HepG2 (cell line): ENCODE measurements around the gene TMEM185B. TPM values are rescaled to one million over a fixed set of nuclear protein-coding genes. Genes with fewer than 3 reads are reported as not detected.

Source experiments
- ELF1 ChIP-seq: sonication (generic); formaldehyde crosslinking; IDR thresholded peaks from 2 replicates; pipeline ENCODE4 v1.4.0; 2020; ENCODE audit warnings: missing genetic modification reagents
- HNRNPLL ChIP-seq: fragments of 200-400 bp; formaldehyde crosslinking; IDR thresholded peaks from 2 replicates; pipeline ENCODE4 v1.6.1; 2017; ENCODE audit warnings: mild to moderate bottlenecking, low read depth, low read length; ENCODE audit not compliant: poor library complexity, severe bottlenecking
- HOXA3 ChIP-seq: sonication (generic); formaldehyde crosslinking; IDR thresholded peaks from 2 replicates; pipeline ENCODE4 v1.5.0; 2020; ENCODE audit warnings: missing genetic modification reagents
- MAF1 ChIP-seq: sonication (generic); formaldehyde crosslinking; IDR thresholded peaks from 2 replicates; pipeline ENCODE4 v1.5.0; 2020; ENCODE audit warnings: missing genetic modification reagents, borderline replicate concordance
- MED1 ChIP-seq: sonication (generic); formaldehyde crosslinking; IDR thresholded peaks from 2 replicates; pipeline ENCODE4 v1.4.0; 2020; ENCODE audit warnings: missing genetic modification reagents
- MIER3 ChIP-seq: IDR thresholded peaks from 2 replicates; pipeline ENCODE4 v1.6.1; 2016; ENCODE audit warnings: missing compliant biosample characterization, borderline replicate concordance
- NRL ChIP-seq: sonication (generic); formaldehyde crosslinking; IDR thresholded peaks from 2 replicates; pipeline ENCODE4 v1.5.0; 2020; ENCODE audit warnings: missing genetic modification reagents, mild to moderate bottlenecking, moderate library complexity, borderline replicate concordance
- RFX1 ChIP-seq: fragments of 450-650 bp; IDR thresholded peaks from 2 replicates; pipeline ENCODE4 v1.6.1; 2017
- SALL1 ChIP-seq: sonication (generic); formaldehyde crosslinking; IDR thresholded peaks from 2 replicates; pipeline ENCODE4 v1.8.0; 2022; ENCODE audit warnings: mild to moderate bottlenecking, missing genetic modification reagents
- SRY ChIP-seq: sonication (generic); formaldehyde crosslinking; IDR thresholded peaks from 2 replicates; pipeline ENCODE4 v1.8.0; 2022; ENCODE audit warnings: mild to moderate bottlenecking, missing genetic modification reagents
- TBP ChIP-seq: sonication (generic); formaldehyde crosslinking; IDR thresholded peaks from 2 replicates; pipeline ENCODE4 v1.5.0; 2020; ENCODE audit warnings: missing genetic modification reagents
- TCF12 ChIP-seq, 2 experiments: fragments of 450-650 bp in 1 of 2; sonication (generic) in 1 of 2; formaldehyde crosslinking in 1 of 2; IDR thresholded peaks; 2 replicates each; pipeline versions ENCODE4 v1.6.1 to v1.8.0; 2017 to 2022; ENCODE audit warnings: antibody characterized with exemption in 1 of 2, mild to moderate bottlenecking in 1 of 2, missing genetic modification reagents in 1 of 2, moderate library complexity in 1 of 2
- ZBTB42 ChIP-seq: sonication (generic); formaldehyde crosslinking; IDR thresholded peaks from 2 replicates; pipeline ENCODE4 v1.5.0; 2020; ENCODE audit warnings: mild to moderate bottlenecking, missing genetic modification reagents
- ZC3H4 ChIP-seq: sonication (generic); formaldehyde crosslinking; IDR thresholded peaks from 2 replicates; pipeline ENCODE4 v1.4.0; 2020; ENCODE audit warnings: missing genetic modification reagents, borderline replicate concordance
- ZNF563 ChIP-seq: sonication (generic); formaldehyde crosslinking; IDR thresholded peaks from 2 replicates; pipeline ENCODE4 v1.8.0; 2022; ENCODE audit warnings: mild to moderate bottlenecking, moderate library complexity, missing genetic modification reagents
- ZSCAN9 ChIP-seq: IDR thresholded peaks from 2 replicates; pipeline ENCODE4 v1.6.1; 2016; ENCODE audit warnings: borderline replicate concordance
- ZZZ3 ChIP-seq: sonication (generic); formaldehyde crosslinking; IDR thresholded peaks from 2 replicates; pipeline ENCODE4 v1.4.0; 2020; ENCODE audit warnings: missing genetic modification reagents, mild to moderate bottlenecking, borderline replicate concordance
- polyA plus RNA-seq, 8 experiments: library from polyadenylated mRNA; depleted of rRNA in 3 of 8; stranded (reverse) in 7 of 8; unstranded in 1 of 8; fragments of >200 nt; fragmentation: Illumina TruSeq in 4 of 8; extraction: Trizol in 4 of 8; gene quantifications; 2 replicates each; pipeline versions ENCODE4 v1.2.1 to v1.2.3, GENCODE V29; 2011 to 2016; ENCODE audit warnings: low read depth in 4 of 8, missing spikeins in 1 of 8, mixed read lengths in 1 of 8; ENCODE audit not compliant: insufficient read depth in 1 of 8
- total RNA-seq, 5 experiments: library from RNA; depleted of rRNA; stranded (reverse); fragments of >200 nt; fragmentation: Illumina TruSeq; extraction: Trizol; gene quantifications; 2 replicates each; pipeline ENCODE4 v1.2.3, GENCODE V29; 2016; ENCODE audit warnings: low read depth in 1 of 5
- TF ChIP-seq, protein P1 (sequence below): sonication (generic); formaldehyde crosslinking; IDR thresholded peaks from 2 replicates; pipeline ENCODE4 v1.4.0; 2020; ENCODE audit warnings: missing genetic modification reagents
- TF ChIP-seq, protein P2 (sequence below): sonication (generic); formaldehyde crosslinking; IDR thresholded peaks from 2 replicates; pipeline ENCODE4 v1.5.0; 2020; ENCODE audit warnings: missing genetic modification reagents

Gene TMEM185B
- total and polyA plus RNA-seq, 2 of the 13 experiments (the other 11 are each of a cell fraction or from before 2014, with no cell fraction given) = 5.6 to 7.0 TPM

DNA sequence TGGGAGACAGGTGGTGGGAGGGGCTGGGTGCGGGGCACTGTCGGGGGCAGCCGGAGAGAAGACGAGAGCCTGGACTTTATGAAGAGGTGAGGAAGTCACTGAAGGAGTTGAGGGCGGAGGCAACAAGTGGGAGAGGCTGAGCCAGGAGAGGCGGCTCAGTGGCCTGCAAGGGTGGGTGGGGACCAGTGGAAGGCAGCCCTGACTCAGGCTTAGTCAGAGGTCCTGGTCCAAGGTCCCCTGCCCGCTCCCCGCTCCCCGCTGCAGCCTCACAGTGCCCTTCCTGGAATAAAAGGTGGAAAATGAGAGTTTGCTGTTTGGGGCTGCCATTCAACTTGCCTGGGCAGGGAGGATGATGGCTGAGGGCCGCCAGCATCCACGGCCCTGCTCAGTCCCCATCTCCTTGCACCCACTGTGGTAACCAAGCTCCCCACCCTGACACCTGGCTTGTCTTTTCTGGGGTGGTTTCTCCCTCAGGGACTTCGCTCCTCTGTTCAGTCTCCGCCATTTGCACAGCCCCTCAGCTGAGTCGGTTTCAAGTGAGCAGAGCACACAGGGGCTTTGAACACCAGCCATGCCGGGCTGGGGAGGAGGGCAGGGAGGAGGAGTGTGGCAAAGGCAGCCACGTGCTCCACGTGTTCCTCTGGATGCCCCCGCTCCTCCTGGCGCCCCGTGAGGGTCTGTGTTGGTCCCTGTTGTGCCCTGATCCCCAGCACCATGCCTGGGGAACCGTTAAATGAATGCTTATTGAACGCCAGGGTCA is 15.7 kb upstream of the TMEM185B start (continued):
- peak; percentile 34; the same call in 1 of the 2 replicates for TF ChIP-seq MED1 (CRISPR knock-in tag)
- no peak for TF ChIP-seq SRY (CRISPR knock-in tag)
- no peak for TF ChIP-seq TBP (CRISPR knock-in tag)
- TF ChIP-seq, protein P1, sequence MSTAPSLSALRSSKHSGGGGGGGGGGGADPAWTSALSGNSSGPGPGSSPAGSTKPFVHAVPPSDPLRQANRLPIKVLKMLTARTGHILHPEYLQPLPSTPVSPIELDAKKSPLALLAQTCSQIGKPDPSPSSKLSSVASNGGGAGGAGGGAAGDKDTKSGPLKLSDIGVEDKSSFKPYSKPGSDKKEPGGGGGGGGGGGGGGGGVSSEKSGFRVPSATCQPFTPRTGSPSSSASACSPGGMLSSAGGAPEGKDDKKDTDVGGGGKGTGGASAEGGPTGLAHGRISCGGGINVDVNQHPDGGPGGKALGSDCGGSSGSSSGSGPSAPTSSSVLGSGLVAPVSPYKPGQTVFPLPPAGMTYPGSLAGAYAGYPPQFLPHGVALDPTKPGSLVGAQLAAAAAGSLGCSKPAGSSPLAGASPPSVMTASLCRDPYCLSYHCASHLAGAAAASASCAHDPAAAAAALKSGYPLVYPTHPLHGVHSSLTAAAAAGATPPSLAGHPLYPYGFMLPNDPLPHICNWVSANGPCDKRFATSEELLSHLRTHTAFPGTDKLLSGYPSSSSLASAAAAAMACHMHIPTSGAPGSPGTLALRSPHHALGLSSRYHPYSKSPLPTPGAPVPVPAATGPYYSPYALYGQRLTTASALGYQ (CRISPR knock-in tag) = no peak
- TF ChIP-seq, protein P2, sequence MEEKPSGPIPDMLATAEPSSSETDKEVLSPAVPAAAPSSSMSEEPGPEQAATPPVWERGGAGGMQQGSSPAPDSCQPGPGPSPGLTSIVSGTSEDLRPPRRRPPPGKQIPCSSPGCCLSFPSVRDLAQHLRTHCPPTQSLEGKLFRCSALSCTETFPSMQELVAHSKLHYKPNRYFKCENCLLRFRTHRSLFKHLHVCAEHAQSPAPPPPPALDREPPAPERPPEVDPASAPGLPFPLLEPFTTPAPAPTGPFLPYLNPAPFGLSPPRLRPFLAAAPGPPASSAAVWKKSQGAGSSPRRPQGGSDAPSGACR (CRISPR knock-in tag) = no peak
- peak; percentile 55; the same call in 1 of the 2 replicates for TF ChIP-seq ELF1 (CRISPR knock-in tag)
- TF ChIP-seq MIER3 (CRISPR knock-in tag) = peak; percentile 39; the same call in 1 of the 2 replicates
- no peak for TF ChIP-seq RFX1
- TF ChIP-seq HOXA3 = peak; percentile 65; the same call in 1 of the 2 replicates
- TF ChIP-seq MAF1 (CRISPR knock-in tag) = no peak
- TF ChIP-seq HNRNPLL = no peak
- TF ChIP-seq ZSCAN9 (CRISPR knock-in tag) = peak; percentile 27; the same call in 1 of the 2 replicates
- TF ChIP-seq ZNF563 (CRISPR knock-in tag) = peak; percentile 59; the same call in 1 of the 2 replicates
- TF ChIP-seq NRL (CRISPR knock-in tag) = peak; percentile 61
- TF ChIP-seq SALL1 (CRISPR knock-in tag) = peak; percentile 72
- 0 out of 2 replicates have a peak, but pooled peaks have one; percentile 18 for TF ChIP-seq ZZZ3
- TF ChIP-seq ZC3H4 = peak; percentile 87
- no peak for TF ChIP-seq ZBTB42 (CRISPR knock-in tag)
- no peak for TF ChIP-seq TCF12 (IDR thresholded peaks at IDR 0.05)
- 0 out of 2 replicates have a peak, but pooled peaks have one; percentile 55 for TF ChIP-seq TCF12 (CRISPR knock-in tag; IDR thresholded peaks at IDR 0.05)
